ENCODE measurements around the gene ELMO3. TPM values are rescaled to one million over a fixed set of nuclear protein-coding genes. Genes with fewer than 3 reads are reported as not detected.

The ELMO3 gene
- total RNA-seq, result 2.7 TPM
- polyA plus RNA-seq, result 6.4 TPM

GRCh38 chr16:67199011-67199807 lies at the start of gene ELMO3:
ELMO3 (plus strand) TSS chr16:67199131; CDS start chr16:67199327, 196 bp downstream.
- Histone ChIP-seq H3K36me3 (ENCODE audit: insufficient read depth) (peaks cover 11% of the 10 kb centered on the region), H3K4me3 (ENCODE audit: low read depth, low read length) (peak within 1 kb of the TSS; percentile 8), H3K27ac (ENCODE audit: low read depth) (peak within 1 kb of the TSS; percentile 49), H3K4me1 (ENCODE audit: insufficient read depth) (no peaks in the 10 kb centered on the region)
- 39% methylated on average over 61 of the region's 61 CpGs for WGBS
- no peak for DNase-seq (ENCODE audit: extremely low spot score)

GRCh38 chr16:67149276-67150046 lies 49.5 kb upstream of the ELMO3 start:
- H3K36me3 ChIP-seq (ENCODE audit: insufficient read depth), result no peaks in the 10 kb centered on the region
- H3K4me3 ChIP-seq (ENCODE audit: low read depth, low read length), result peak overlapping the region; percentile 62
- H3K27ac ChIP-seq (ENCODE audit: low read depth), result no peak overlapping the region
- no peak for DNase-seq (ENCODE audit: extremely low spot score)
- H3K4me1 ChIP-seq (ENCODE audit: insufficient read depth), result no peaks in the 10 kb centered on the region
- 65% methylated on average over 77 of the region's 77 CpGs for WGBS

DNA sequence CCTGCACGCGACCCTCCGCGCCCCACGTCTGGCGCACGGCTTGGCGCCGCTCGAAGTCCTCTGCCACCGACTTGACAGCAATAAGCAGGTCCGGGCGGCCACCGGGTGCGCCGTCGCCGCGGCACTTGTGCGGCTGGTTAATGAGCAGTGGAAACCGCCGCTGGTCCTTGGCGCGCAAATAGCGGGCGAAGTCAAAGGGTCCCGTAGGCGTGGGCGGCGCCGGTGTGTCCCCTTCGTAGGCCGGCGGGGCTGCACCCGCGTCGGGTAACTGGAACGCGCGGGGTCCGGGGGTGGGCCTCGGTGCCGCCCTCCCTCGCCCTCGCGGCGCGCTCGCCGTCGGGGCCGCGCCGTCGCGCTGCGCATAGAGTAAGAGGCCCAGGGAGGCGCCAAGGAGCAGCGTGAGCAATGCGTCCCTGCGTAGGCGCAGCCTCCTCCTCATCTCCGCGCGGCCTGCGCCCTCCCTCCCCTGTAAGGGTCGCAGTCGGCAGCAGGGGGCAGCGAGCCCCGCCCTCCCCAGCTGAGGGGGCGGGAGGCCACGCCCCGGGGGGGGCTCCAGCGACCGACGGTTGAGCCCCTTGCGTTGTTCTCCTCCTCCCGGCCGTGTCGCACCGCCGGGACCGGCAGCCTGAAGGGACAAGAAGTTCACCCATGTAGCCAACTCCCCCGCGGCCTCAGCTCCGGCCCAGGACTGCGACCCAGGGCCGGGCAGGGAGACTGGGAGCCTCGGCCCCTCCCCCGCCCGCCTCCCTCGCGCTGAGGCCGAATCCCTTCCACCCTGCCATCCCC lies 48.7 kb upstream of the ELMO3 start:
- Histone ChIP-seq H3K27ac (ENCODE audit: low read depth) (peak overlapping the region; percentile 92), H3K4me3 (ENCODE audit: low read depth, low read length) (peak overlapping the region; percentile 62), H3K4me1 (ENCODE audit: insufficient read depth) (no peaks in the 10 kb centered on the region), H3K36me3 (ENCODE audit: insufficient read depth) (no peaks in the 10 kb centered on the region)
- 7% methylated on average over 94 of the region's 94 CpGs for WGBS
- DNase-seq (ENCODE audit: extremely low spot score), result no peak

GRCh38 chr16:67150833-67151396 lies 48.0 kb upstream of the ELMO3 start, which contains the start of gene B3GNT9:
B3GNT9 (minus strand) TSS chr16:67150998; CDS start chr16:67150485, 513 bp downstream.
- no peaks in the 10 kb centered on the region for H3K36me3 ChIP-seq (ENCODE audit: insufficient read depth)
- peak; percentile 72 for DNase-seq (ENCODE audit: extremely low spot score)
- H3K4me1 ChIP-seq (ENCODE audit: insufficient read depth), result no peaks in the 10 kb centered on the region
- peak within 1 kb of the TSS; percentile 62 for H3K4me3 ChIP-seq (ENCODE audit: low read depth, low read length)
- peak within 1 kb of the TSS; percentile 92 for H3K27ac ChIP-seq (ENCODE audit: low read depth)
- under 1% methylated on average over 34 of the region's 34 CpGs for whole genome bisulfite sequencing

DNA sequence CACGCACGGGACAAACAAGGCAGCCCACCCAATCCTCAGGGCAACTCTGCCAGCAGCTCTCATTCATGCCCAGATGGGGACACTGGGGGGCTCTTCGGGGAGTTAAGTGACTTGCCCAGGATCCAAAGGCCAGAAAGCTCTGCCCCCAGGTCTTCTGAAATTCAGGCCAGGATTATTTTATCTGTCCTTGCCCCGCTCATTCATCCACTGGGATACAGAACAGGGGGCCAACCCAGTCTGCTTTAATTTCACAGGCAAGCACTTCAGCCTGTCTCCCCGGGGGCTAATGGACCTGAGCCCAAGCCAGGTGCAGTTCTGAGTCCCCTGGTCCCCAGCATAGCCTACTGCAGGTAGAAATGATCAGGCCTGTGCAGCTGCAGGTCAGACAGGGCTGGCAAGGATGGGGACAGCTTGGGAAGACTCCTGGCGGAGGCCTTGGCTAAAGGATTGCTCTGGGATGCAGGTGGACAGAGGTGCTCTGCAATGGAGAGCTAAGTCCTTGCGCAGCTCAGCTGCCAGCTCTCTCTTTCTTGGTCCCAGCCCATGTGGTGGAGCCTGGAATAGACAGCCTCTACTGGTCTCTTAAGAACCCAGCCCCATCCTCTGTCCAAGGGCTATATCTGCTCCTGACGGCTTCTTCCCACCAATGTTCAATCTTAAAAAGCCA lies 47.4 kb upstream of the ELMO3 start:
- Histone ChIP-seq H3K4me3 (ENCODE audit: low read depth, low read length) (peak overlapping the region; percentile 62), H3K27ac (ENCODE audit: low read depth) (peak overlapping the region; percentile 29), H3K4me1 (ENCODE audit: insufficient read depth) (no peaks in the 10 kb centered on the region), H3K36me3 (ENCODE audit: insufficient read depth) (no peaks in the 10 kb centered on the region)
- no peak for DNase-seq (ENCODE audit: extremely low spot score)
- 49% methylated on average over 8 of the region's 8 CpGs for WGBS

GRCh38 chr16:67154578-67155294 lies 44.2 kb upstream of the ELMO3 start:
- Histone ChIP-seq H3K36me3 (ENCODE audit: insufficient read depth) (no peaks in the 10 kb centered on the region), H3K4me1 (ENCODE audit: insufficient read depth) (no peaks in the 10 kb centered on the region), H3K4me3 (ENCODE audit: low read depth, low read length) (no peak overlapping the region), H3K27ac (ENCODE audit: low read depth) (no peak overlapping the region)
- WGBS, result 27% methylated on average over 61 of the region's 61 CpGs
- no peak for DNase-seq (ENCODE audit: extremely low spot score)

- H3K4me3 ChIP-seq (ENCODE audit: low read depth, low read length), result no peak overlapping the region
- DNase-seq (ENCODE audit: extremely low spot score), result no peak
- 10% methylated on average over 74 of the region's 74 CpGs for WGBS
These were observed 43.4 kb upstream of the ELMO3 start for GRCh38 chr16:67155295-67156142.

GRCh38 chr16:67156143-67156844 lies 42.6 kb upstream of the ELMO3 start:
- 59% methylated on average over 15 of the region's 15 CpGs for WGBS
- no peaks in the 10 kb centered on the region for H3K4me1 ChIP-seq (ENCODE audit: insufficient read depth)
- H3K36me3 ChIP-seq (ENCODE audit: insufficient read depth), result no peaks in the 10 kb centered on the region
- H3K4me3 ChIP-seq (ENCODE audit: low read depth, low read length), result no peak overlapping the region
- no peak overlapping the region for H3K27ac ChIP-seq (ENCODE audit: low read depth)
- DNase-seq (ENCODE audit: extremely low spot score), result no peak

More at GRCh38 chr16:67155295-67156142, 43.4 kb upstream of the ELMO3 start:
- H3K27ac ChIP-seq (ENCODE audit: low read depth), result no peak overlapping the region
- no peaks in the 10 kb centered on the region for H3K4me1 ChIP-seq (ENCODE audit: insufficient read depth)
- no peaks in the 10 kb centered on the region for H3K36me3 ChIP-seq (ENCODE audit: insufficient read depth)

DNA sequence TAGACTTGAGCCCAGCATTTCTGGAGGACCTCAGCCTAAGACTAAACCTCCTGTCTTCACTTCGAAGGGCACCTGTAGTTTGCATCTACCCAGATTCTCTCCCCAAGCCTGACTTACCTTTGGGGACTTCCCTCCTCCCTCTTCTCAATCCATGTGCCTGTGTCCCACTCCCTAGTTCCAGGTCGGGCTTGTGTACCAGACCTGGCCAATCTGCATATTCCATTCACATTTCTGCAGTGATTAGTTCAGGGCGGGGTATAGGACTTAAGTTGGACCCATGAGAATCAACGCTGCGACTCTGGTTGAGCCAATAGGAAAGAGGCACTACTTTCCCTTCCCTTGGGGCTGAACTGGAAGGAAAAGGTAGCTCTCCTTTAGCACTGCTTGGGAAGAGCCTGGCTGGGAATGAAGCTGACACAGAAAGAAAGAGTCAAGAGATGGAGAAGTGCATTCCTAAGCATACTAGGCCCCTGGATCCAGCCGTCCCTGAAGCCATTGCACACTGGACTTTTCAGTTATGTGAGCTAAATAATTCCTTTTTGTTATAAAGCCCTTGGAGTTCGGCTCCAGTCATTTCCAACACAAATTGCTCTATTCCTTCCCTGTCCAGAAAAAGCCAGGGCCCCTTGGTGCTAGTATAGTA lies 41.7 kb upstream of the ELMO3 start:
- Histone ChIP-seq H3K4me1 (ENCODE audit: insufficient read depth) (no peaks in the 10 kb centered on the region), H3K36me3 (ENCODE audit: insufficient read depth) (no peaks in the 10 kb centered on the region), H3K27ac (ENCODE audit: low read depth) (no peak overlapping the region), H3K4me3 (ENCODE audit: low read depth, low read length) (no peak overlapping the region)
- DNase-seq (ENCODE audit: extremely low spot score), result no peak
- 63% methylated on average over 7 of the region's 7 CpGs for WGBS

- WGBS, result 73% methylated on average over 7 of the region's 7 CpGs
- DNase-seq (ENCODE audit: extremely low spot score), result no peak
- Histone ChIP-seq H3K4me1 (ENCODE audit: insufficient read depth) (peaks cover under 1% of the 10 kb centered on the region), H3K27ac (ENCODE audit: low read depth) (no peak overlapping the region), H3K36me3 (ENCODE audit: insufficient read depth) (no peaks in the 10 kb centered on the region), H3K4me3 (ENCODE audit: low read depth, low read length) (no peak overlapping the region)
These were observed 40.9 kb upstream of the ELMO3 start for GRCh38 chr16:67157892-67158635.

Measured in urinary bladder (tissue), 4 donors.